ENCODE data around the gene LUZP1.

DNA sequence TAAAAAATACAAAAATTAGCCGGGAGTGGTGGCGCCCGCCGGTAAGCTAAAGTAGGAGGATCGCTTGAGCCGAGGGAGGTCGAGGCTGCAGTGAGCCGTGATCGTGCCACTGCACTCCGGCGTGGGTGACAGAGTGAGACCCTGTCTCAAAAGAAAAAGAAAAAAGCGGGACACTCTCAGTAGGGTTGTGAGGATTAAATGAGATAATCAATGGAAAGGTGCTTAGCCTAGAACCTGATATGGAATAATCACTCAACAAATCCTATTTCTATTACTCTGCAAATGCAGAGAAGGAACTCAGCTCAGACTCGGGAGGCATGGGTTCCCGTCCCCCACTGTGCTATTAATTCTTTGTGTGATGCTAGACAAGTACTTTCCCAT is 529 bp upstream of the LUZP1 start:
- TF ChIP-seq RAD21 (IDR thresholded peaks at IDR 0.05; ENCODE audit: low read depth) (no peak), ZBTB7A (IDR thresholded peaks at IDR 0.05; ENCODE audit: low read depth) (no peak)
- TF ChIP-seq, protein P1, sequence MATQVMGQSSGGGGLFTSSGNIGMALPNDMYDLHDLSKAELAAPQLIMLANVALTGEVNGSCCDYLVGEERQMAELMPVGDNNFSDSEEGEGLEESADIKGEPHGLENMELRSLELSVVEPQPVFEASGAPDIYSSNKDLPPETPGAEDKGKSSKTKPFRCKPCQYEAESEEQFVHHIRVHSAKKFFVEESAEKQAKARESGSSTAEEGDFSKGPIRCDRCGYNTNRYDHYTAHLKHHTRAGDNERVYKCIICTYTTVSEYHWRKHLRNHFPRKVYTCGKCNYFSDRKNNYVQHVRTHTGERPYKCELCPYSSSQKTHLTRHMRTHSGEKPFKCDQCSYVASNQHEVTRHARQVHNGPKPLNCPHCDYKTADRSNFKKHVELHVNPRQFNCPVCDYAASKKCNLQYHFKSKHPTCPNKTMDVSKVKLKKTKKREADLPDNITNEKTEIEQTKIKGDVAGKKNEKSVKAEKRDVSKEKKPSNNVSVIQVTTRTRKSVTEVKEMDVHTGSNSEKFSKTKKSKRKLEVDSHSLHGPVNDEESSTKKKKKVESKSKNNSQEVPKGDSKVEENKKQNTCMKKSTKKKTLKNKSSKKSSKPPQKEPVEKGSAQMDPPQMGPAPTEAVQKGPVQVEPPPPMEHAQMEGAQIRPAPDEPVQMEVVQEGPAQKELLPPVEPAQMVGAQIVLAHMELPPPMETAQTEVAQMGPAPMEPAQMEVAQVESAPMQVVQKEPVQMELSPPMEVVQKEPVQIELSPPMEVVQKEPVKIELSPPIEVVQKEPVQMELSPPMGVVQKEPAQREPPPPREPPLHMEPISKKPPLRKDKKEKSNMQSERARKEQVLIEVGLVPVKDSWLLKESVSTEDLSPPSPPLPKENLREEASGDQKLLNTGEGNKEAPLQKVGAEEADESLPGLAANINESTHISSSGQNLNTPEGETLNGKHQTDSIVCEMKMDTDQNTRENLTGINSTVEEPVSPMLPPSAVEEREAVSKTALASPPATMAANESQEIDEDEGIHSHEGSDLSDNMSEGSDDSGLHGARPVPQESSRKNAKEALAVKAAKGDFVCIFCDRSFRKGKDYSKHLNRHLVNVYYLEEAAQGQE (IDR thresholded peaks at IDR 0.05; ENCODE audit: low read depth), result no peak
